Myocyte (in vitro differentiated cells): Measurements from ENCODE around the gene CLEC16A. TPM values are rescaled to one million over a fixed set of nuclear protein-coding genes. Genes with fewer than 3 reads are reported as not detected.
A peak's percentile ranks its signal among the peaks of the same experiment; 100 is the strongest.

Experiments
- DNase-seq: peaks from one replicate; pipeline ENCODE4 v3.0.0-alpha.2; 2012; ENCODE audit warnings: low read depth
- total RNA-seq: library from RNA; depleted of rRNA; stranded (reverse); fragments of >200 nt; gene quantifications from 2 replicates; pipeline ENCODE4 v1.2.3, GENCODE V29; 2014

Gene CLEC16A
- total RNA-seq, 1 donor from 2014 or later, result 20.7 TPM

DNA sequence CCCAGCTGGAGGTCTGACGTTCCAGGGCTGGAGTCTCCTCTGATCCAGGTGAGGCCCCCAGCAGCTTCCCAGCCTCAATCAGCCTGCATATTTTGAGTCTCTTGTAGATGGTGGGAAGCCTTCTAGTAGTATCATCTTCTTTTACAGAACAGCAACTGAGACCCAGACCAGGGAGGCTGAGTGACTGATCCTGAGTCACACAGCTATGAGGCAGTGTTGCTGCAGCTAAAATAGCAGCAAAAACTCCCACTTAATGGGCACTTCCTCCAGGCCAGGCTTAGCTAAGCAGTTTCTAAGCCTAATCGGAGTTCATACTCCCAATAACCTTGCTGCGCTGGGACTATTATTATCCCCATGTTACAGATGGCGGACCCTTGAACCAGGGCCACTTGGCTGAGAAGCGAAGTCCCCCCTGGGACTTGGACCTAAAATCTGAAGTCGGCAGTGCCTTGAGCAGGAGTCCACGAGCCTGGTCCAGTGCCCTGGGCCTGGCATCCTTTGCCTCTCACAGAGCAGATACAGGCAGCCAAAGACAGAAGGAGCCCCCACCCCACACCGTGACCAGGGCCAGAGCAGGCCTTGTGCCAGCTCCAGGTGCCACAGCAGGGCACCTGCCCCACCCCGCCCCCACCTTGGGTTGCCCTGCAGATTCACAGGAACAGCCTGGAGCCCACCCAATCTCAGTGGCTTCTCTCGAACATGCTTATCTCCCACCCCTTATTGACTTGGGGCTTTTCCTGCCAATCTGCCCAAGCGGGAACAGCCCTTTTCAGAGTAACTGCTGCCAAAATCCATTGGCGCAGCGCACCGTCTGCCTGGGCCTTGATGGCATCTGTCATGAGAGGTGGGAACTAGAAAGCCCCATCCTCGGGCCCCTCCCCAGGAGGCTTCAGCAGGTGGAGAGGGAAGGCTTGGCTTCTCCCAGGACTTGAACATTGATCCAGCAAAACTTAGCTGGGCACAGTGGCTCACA is 246.5 kb downstream of the CLEC16A start:
- DNase-seq, result no peak

DNA sequence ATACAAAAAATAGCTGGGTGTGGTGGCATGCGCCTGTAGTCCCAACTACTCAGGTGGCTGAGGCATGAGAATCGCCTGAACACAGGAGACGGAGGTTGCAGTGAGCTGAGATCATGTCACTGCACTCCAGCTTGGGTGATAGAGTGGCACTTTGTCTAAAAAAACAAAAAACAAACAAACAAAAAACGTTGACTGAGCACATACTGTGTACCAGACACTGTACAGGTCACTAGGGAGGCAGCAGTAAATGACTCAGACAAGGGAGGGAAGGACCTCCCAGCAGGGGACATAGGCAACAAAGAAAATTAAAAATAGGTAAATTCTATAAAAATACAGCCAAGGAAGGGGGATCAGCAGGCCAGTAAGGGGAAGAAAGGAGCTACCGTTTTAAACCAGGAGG is 247.3 kb downstream of the CLEC16A start:
- DNase-seq, result no peak

DNA sequence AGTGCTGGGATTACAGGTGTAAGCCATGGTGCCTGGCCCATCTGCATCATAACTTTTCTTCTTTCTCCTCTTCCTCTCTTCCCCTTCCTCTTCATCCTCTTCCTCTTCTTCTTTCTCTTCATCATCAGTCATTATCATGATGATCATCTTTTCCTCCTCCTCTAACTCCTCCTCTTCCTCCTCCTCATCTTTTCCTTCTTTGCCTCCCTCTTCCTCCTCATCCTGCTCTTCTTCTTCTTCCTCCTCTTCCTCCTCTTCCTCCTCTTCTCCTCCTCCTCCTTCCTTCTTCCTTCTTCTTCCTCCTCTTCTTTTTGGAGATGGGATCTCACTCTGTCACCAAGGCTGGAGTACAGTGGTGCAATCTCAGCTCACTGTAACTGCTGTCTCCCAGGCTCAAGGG is 249.1 kb downstream of the CLEC16A start:
- no peak for DNase-seq

DNA sequence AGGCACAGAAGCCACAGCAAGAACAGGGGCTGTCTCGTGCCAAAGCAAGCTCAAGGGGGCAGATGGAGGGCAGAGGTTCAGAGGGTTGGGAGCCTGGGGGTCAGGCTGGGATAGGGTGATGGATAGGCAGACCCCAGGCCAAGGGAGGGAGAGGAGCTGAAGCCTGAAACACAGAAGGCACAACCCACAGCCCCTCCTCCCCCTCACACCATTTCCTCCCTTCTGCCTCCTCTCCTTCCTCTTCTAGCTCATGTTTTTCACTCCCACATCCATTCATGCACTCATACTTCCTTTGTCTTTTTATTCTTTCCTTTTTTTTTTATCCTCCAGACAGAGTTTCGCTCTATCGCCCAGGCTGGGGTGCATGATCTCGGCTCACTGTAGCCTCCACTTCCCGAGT is 250.5 kb downstream of the CLEC16A start:
- no peak for DNase-seq

DNA sequence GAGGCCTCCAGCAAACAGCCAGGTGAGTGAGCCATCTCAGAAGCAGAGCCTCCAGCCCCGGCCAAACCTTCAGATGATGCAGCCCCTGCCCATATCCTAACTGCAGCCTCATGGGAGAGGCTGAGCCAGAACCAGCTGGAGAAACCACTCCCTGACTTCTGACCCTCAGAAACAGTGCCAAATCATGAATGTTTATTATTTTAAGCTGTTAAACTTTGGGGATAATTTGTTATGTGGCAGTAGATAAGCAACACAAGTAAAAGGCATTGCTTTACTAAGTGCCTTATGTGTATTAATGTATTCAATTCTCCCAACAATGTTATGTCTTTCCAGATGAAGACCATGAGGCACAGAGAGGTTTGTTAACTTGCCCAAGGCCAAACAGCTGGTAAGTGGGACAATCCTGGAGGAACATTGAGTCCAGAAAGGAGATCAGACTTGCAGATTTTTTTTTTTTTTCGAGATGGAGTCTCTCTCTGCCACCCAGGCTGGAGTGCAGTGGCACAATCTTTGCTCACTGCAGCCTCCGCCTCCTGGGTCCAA is 252.0 kb downstream of the CLEC16A start:
- DNase-seq, result no peak

DNA sequence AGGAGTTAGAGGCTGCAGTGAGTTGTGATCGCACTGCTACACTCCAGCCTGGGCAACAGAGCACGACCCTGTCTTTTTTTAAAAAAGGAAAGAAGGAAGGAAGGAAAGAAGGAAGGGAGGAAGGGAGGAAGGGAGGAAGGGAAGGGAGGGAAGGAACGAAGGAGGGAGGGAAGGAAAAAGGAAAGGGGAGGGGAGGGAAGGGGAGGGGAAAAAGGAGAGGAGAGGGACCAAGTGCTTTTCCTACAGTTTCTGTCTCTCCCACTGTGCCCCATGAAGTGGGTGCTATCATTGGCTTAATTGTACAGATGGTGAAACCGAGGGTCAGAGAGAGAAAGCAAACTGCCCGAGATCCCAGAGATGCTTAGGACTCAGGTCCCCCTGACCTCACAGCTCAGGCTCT is 254.0 kb downstream of the CLEC16A start:
- no peak for DNase-seq

DNA sequence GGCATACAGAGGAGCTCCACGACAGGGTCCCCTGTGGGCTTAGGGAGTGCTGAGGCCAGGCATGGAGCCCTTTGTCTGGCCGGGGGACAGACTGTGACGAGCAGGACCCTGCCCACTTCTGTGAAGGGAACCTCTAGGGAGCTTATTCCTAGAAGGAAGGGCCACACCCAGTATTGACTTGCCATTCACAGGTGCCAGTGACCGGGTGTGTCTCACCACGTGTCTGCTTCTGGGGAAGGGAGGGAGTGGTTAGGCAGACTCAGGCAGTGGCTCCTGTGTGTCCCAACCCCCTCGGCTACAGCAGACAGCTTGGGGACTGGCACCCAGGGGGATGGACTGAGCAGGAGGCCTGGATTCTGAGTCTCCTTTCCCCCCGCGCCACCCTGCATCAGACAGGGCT is 254.5 kb downstream of the CLEC16A start:
- peak; percentile 51 for DNase-seq

DNA sequence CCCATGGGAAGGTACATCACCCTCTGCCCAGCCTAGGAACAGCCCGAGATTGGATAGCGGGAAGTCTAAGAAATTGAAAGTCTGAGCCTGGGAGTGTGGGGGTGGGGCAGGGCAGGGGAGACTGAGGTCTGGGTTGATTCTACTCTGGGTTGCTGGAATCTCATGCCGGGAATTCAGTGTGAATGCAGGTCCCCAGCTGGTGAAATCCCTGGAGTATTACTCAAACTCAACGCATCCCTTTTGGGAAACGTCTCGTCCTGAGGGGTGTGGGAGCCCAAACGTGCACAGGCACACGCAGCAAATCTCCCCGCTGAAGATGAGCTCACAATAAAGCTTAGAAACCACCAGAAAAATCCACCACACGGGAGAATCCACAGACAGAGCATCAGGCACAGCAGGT is 256.2 kb downstream of the CLEC16A start:
- DNase-seq, result no peak

DNA sequence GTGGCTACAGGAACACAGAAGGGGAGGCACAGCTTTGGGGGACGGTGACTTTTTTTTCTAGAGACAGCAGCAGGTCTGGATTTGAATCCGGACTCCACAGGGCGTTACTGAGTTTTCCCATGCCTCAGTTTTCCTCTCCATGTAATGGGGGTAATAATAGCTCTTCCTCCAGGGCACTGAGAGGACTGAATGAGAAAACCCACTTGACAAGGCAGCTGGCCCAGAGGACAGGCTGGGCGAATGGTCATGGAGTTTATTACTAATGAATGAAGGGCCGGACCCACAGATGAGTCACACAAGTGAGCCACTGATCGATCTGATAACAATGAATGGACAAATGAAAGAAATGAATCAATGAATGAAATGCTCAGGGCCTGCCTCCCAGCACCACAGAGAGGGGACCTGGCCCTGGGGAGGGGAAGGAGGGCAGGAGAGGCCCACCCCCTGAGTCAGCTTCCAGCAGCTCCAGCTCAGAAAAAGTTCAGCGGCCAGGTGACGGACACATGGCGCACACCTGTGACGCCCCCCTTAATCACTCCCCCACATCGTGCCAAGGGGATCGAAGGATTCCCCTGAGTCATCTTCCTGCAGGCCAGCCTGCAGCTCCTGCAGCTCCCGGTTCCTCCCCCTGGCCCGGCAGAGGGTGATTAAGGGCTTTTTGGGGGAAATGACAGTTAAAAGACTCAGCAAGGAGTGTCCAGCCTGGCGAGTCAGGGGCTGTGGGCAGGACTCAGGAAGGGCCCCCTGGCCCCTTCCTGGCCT is 257.3 kb downstream of the CLEC16A start:
- peak; percentile 53 for DNase-seq

DNA sequence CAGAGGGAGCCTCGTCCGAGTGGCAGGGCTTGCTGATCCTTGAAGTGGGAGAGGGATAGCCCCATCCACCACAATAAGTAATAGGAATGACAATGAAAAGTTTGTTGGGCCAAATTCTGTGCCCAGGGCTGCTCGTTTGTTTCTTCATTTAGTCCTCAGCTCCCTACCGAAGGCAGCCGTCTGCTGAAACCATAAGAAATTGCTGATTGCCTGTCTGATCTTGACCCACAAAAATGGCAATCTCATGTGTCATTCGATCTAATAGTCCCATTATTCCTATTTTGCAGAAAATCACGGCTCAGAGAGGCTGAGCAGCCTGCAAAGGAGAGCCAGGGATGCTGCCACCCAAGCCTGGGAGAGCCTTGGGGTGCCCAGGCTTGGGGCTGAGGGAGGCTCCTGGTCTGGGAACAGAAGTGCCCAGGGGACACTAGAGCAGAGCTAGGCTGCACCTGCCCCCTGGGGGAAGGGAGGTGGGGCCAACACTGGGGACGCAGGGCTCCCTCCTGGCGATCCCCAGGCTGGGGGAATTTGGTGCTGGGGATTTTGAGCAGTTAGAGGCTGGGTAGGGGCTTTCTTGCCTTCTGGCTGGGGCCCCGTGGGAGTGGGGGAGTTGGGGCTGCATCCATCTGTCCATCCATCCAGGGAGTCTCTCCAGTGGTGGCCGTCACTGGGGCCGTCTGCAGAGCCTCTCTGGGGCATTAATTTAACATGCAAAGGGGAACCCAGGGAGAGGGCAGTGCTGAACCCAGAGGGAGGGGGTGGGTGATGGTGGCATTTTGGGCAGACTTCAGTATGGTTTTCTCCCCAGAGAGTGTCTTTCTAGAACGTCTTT is 258.1 kb downstream of the CLEC16A start:
- no peak for DNase-seq

DNA sequence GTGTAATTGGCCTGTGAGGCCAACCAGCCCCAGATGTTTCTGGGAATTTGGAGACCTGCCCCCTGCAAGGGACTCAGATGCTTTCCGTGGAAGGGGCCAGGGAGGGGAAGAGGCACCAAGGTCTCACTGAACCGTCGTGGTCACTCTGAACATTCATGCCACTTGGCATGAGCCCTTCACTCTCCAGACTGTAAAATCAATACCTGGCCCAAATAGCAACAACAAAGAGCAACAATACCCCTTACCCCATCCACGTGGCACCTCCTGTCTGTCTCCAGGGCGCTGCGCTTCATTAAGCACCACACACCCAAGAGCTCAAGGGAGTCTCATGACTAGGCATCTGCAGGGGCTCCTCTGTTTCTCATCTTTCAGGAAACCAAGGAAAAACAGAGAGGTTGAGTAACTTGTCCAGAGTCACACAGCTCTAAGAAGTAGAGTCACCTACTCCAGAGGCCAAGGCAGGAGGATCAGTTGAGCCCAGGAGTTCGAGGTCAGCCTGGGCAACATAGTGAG is 258.8 kb downstream of the CLEC16A start:
- DNase-seq, result no peak

DNA sequence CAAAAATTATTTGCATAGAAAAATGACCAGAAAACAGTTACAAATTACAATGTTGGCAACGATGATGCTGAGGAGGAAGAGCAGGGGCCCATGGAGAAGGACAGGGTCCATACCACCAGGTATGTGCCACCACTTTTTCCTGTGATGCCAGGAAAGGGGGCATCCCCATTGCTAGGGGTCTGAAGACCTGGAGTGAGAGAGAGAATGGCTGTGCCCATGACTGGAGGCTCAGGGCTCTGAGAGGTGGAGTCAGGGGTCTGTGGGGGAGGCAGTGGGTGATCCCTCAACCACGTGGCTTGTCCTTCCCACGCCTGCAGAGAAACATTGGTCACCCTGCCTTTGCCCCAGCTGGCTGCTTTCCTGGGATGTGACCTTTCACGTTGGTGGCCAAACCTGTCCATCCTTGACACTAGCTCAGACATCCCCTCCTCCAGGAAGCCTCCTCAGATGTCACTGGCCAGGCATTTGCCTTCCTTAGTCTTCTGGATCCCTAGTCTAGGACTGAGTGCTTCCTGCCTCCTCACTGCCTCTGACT is 260.2 kb downstream of the CLEC16A start:
- no peak for DNase-seq

DNA sequence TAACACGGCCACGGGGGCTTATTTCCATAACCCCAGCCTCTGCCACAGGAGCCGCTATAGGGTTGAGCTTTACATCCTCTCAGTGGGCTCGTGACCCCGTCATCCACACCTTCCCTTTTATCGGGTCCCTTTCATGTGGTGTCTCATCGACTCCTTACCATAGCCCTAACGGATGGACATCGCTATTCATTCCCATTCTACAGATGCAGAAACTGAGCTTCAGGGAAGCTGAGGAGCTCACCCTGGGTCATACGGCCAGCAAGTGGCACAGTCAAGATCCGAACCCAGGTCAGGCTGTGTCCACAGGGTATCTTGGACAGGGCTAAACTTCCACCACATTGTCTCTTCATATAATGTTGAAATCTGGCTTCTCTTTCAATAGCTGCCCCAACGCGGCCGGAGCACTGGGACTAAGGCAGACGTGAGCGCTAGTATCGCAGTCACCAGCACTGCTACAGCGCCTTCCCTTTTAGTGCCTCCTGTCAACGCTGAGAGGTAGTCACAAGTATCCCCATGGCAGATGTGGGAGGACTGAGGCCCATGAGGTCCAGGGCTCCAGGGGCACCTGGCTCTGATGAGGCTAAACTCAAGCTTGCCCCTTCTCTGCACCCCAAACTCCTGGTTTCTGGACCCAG is 260.8 kb downstream of the CLEC16A start:
- no peak for DNase-seq

DNA sequence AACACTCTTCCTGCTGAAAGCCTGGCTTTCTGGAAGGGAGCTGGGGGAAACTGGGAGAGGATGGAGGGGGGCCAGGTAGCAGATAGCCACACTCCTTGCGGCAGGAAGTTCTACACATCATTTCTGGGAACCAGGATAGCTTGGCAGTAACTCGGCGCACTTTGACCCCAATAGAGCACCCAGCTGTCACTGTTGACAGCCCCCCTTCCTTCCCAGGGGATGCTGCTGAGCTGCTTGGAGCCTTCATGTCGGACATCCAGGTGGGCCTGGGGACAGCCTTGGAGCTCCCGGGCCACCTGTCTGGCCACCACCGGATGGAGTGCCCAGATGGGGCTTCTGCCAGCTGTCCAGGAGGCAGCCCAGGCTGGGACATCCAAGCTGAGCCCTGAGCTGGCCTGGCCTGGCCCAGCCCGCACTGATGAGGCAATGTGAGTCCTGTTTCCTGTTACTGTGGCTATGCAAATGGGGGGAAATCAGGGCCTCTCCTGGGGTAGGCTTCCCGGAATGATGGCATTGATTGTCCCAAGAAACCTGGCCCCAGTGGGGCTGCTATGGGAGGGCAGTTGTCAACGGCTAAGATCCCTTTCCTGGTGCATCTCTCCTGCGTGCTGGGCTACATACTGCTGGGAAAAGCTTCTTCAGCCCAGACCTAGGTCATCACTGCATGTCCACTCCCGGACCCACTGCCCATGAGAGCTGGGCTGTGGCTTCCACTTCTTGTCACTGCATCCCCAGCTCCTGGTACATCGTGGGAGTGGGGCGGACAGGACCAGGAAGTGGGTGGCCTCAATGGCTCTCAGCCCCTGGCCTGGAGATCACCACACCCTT is 261.6 kb downstream of the CLEC16A start:
- peak; percentile 29 for DNase-seq

DNA sequence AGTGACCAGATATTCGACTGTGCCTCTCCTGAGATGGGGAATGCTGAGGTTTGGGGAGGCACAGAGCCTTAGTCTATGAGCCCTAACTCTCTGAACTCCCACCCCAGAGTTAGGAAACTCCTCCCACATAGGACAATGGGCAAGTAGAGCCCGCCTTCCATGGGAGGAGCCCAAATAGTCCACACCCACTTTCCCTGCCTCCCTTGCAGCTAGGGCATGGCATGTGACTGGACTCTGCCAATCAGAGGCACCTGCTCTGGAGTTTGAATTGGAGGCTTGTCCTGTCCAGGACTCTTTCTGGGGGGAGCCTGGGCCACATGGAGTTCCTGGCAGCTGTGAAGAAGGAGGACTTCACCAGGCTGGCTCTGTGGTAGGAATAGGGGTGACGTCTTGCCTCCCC is 263.3 kb downstream of the CLEC16A start:
- no peak for DNase-seq

DNA sequence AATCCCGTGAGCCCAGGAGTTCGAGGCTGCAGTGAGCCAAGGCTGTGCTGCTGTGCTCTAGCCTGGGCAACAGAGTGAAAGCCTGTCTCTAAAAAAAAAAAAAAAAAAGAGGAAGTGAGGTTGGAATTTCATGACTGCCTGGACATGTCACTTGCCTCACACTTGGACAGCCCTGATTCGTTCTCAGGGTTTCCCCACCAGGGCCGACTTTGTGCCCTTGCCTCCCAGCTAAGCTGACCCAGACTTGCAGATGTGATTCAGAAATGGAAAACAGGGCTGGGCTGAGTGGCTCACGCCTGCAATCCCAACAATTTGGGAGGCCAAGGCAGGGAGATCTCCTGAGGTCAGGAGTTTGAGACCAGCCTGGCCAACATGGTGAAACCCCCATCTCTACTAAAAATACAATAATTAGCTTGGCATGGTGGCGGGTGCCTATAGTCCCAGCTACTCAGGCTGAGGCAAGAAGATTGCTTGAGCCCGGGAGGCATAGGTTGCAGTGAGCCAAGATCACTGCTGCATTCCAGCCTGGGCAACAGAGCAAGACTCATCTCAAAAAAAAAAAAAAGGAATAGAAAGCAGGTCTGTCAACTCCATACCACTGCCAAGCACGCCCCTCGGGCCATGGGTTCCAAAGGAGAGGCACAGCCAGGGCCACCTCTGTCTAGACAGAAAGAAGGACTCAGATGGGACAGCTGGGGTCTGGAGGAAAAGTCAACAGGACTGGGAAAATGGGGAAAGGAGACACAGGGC is 264.7 kb downstream of the CLEC16A start:
- DNase-seq, result no peak

DNA sequence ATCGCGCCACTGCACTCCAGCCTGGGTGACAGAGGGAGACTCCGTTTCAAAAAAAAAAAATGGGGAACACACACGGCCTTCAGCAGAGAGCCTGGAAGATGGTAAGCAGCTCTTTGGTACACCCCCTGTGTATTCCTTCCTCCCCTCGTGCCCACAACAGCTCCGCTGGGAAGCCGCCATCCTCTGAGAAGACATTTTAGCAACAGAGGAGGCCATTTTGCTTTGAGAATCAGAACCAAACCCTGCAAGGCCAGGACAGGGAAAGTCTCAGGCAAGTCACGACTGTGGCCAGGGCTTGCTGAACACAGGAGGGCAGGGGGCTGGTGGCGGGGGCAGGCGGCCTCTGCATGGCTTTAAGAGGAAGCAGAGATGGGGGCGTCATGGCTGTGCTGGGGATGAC is 265.9 kb downstream of the CLEC16A start:
- DNase-seq, result no peak
